HG02973 (cell line): ENCODE results near the gene HS3ST4.

Experiments
- ATAC-seq: cut with Tn5 transposase; IDR thresholded peaks from one replicate; pipeline ENCODE4 v1.9.1; 2021; ENCODE audit warnings: moderate library complexity; ENCODE audit not compliant: unreplicated experiment

Gene HS3ST4

DNA sequence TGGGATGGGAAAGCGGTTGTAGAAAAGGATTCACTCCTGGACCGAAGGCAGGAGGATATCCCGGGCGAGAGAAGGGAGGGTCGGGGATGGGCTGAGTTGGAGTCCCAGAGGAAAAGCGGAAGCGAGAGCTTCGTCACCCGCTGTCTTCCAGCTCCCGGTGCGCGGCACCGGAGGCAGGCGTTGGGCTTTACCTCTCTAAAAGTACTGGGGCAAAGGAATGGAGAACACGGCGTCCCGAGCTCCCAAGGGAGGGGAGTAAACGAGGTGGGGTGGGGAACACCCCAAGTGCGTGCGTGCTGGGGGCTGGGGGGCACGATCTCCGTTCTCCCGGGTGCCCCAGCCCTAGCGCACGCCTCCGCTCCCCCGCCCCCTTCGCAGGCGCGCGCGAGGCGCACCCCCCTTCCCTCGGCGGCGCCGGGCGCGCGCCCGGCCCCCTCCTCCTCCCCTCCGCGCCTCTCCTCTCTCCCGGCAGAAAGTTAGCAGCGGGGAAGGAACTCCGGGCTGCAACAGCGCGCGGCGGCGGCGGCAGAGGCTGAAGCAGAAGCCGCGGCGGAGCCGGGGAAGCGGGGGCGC lies at the start of gene HS3ST4:
Gene HS3ST4, plus strand, starts transcription at position 441 of the 573 bp plus-strand sequence.
- no peak for ATAC-seq

GRCh38 chr16:25643633-25644032 lies 48.1 kb upstream of the HS3ST4 start:
- no peak for ATAC-seq

DNA sequence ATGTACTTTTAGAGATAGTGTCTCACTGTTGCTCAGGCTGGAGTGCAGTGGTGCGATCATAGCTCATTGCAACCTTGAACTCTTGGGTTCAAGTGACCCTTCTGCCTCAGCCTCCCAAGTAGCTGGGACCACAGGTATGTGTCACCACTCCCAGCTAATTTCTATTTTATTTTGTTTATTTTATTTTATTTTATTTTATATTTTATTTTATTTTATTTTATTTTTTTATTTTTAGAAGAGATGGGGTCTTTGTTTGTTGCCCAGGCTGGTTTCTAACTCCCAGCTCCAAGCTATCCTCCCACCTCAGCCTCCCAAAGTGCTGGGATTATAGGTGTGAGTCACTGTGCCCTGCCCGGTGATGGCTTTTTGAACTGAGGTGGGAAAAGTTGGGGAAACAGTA lies 35.1 kb upstream of the HS3ST4 start:
- no peak for ATAC-seq

DNA sequence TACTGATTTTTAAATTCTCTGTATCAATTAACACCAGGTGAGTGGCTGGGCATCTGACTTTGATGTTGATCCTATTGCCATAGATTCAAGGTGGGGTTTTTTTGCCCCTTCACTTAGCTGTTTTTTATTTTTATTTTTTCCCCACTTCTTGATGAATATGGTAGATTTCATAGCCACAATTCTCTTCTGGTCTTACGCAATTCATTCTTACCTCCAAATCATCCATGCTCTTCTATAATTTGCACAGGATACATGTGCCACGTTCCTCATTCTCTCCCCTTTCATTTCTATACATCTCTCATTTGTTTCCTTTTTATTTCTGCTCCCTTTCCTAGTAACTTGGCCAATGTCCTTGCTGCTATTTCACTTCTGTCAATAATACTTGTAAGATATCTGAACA lies 14.9 kb upstream of the HS3ST4 start:
- ATAC-seq = no peak

- no peak for ATAC-seq
Observed at GRCh38 chr16:25679511-25679910, 12.2 kb upstream of the HS3ST4 start.

DNA sequence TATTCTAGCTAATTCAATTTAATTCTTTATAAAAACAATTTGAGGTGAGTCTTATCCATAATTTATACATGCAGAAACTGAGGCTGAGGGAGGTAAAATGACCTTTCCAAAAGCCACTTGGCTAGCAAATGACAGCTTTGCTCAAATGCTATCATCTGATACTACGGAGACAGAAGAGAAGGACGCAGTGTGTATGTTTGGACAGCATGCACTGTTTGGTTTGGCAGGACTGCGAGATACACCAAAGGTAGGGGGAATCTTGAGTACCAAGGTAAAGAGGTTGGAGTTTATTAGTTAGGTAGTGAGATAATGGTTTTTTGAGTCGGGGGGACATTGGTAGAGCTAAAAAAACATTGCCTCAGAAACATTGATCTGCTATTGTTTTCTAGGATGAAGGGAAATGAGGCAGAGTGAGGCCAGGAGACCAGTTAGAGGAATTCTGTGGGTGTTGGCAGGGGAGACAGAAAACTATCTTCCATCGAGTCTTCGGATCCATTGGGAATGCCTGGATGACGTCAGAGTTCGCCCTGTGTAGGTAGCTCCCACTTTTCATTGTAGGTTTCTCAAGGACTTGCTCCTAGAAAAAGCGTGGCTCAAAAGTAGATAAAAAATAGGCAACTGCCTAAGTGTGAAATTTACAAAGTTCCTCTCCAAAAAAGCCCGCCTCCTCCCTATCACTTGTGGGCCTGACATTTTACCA lies 2.5 kb upstream of the HS3ST4 start:
- ATAC-seq = no peak

DNA sequence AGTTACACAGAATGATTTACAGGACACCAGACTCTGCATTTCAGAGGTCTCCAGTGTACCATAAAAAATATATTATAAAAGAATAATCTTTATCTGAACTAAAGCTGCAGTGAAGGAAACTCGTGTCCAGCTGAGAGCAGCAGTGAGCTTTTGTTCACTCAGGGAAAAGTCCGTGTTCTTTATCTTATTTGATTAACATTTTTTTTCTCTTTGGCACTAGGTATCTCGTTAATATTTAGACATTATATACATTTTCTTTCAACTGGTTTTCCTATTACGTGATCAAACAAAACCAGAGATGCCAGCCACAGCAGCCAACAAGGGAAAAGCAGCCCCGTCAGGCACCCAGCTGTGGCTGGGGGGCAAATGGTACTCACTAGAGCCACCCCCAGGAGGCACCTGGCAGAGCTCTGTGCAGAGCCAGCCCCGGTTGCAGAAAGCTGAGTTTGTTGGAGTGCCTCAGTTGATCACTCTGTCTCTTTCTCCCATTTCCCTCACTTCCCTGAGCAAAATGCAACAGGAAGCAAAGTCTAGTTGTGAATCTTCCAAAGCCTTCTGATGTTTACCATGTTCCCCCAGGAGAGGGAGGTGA lies 1.1 kb upstream of the HS3ST4 start:
- ATAC-seq = no peak

DNA sequence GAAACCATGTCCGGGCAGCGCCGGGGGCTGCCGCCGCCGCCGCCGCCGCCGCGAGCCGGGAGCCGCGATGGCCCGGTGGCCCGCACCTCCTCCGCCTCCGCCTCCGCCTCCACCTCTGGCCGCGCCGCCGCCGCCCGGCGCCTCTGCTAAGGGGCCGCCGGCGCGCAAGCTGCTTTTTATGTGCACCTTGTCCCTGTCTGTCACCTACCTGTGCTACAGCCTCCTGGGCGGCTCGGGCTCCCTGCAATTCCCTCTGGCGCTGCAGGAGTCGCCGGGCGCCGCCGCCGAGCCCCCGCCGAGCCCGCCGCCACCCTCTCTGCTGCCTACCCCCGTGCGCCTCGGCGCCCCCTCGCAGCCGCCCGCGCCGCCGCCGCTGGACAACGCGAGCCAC lies 587 bp downstream of the HS3ST4 start:
- ATAC-seq = no peak

DNA sequence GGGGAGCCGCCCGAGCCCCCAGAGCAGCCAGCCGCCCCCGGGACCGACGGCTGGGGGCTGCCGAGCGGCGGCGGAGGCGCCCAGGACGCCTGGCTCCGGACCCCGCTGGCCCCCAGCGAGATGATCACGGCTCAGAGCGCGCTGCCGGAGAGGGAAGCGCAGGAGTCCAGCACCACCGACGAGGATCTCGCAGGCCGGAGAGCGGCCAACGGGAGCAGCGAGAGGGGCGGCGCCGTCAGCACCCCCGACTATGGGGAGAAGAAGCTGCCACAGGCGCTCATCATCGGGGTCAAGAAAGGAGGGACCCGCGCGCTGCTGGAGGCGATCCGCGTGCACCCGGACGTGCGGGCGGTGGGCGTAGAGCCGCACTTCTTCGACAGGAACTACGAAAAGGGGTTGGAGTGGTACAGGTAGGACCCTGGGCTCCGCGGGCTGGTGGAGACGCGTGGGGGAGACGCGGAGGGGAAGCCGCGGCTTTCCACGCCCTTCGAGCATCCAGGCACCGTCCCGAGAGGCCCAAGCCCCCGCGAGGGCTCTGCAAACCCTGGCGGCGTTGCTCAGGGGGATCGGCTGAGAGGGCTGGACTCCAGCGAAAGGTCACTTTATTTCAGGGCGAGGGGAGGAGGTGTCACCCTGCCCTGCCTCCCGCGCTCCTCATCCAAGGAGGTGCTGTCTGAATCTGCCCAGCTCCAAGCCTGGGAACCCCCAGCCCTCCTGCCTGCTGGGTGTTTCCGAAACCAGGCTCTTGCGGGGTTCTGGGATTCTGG lies 1.2 kb downstream of the HS3ST4 start:
- no peak for ATAC-seq

GRCh38 chr16:25693631-25694030 lies 1.9 kb downstream of the HS3ST4 start:
- no peak for ATAC-seq

GRCh38 chr16:25699069-25699468 lies 7.3 kb downstream of the HS3ST4 start:
- no peak for ATAC-seq

- ATAC-seq = no peak
Observed at GRCh38 chr16:25700547-25700946, 8.8 kb downstream of the HS3ST4 start.

GRCh38 chr16:25707553-25707952 lies 15.8 kb downstream of the HS3ST4 start:
- no peak for ATAC-seq

DNA sequence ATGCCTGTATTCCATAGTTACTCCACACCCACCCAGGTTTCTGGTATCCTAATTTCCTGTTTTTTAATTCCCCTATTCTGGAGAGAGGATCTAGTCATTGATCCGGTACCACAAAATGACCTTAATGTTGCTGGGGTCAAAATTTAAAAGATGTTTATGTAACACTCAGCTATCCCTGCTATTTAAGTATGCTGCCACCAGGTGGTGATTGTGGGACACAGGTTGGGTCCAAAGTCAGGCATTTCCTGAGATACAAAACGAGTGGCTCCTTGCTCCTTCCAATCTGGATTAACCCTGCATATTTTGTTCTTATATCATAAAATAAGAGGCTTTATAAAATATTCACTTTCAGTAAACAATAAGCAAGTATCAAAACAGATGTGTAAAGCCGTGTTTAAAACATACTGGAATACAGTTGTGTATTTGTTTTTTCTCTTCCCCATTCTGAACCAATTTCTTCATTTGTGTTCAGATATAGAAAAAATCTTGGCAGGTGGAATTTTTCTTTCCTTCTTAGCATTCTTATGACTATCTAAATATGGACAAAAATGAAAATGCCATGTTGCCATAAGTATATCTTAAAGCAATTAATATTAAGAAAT lies 16.3 kb downstream of the HS3ST4 start:
- ATAC-seq = no peak

GRCh38 chr16:25709213-25709612 lies 17.5 kb downstream of the HS3ST4 start:
- no peak for ATAC-seq

DNA sequence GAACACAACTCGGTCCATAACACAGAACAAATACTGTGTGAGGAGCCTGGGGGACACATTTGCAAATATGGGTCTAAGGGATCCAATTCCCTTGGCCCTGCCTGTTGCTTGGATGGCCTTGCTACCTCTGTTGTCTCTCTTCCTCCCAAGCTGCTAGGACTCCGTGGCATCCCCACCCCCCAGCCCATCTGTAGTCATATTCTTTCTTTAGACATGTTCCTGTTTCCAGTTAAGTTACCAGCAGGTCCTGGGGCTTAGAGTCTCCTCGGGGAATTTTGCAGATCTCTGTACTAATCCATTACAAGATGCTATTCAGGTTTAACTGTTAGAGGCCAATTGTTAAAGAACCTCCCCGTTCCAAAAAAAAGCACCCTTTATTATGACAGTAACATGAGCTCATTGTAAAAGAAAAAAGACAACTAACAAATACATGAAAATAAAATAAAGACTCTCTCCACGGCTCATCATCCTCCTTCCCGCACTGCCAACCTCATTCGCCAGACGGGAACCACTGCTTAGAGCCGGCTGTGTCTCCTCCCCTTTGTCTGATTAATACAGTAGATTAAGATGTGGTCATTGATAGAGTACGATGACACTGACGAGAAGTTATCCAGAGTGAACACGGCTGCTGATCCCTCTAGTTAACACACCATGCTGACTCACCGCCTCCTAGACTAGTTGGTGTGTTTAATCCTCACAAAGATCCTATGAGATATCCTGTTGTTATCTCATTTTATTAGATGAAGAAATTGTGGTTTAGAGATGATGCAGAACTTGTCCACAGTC lies 22.2 kb downstream of the HS3ST4 start:
- ATAC-seq = no peak

DNA sequence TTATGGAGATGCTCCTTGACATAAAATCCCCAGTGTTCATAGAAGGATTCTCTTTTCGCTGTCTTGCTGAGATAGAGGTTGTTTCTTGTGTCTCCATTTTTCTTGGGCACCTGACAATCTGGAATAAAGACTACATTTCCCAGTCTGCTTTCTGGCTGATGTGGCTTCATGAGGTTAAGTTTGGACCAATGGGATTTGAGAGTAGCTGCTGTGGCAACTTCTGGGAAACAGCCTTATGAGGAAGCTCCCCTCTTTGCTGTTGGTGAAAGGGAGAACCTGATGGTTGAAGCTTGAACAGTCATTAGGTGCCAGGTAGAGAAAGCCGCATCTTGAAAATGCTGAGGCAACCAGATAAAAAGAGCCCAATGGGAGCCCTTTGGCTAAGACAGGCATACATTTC lies 24.4 kb downstream of the HS3ST4 start:
- ATAC-seq = no peak

GRCh38 chr16:25721439-25721838 lies 29.7 kb downstream of the HS3ST4 start:
- ATAC-seq = no peak

GRCh38 chr16:25726430-25727098 lies 34.8 kb downstream of the HS3ST4 start:
- ATAC-seq = no peak
